WI38 (cell line): ENCODE results near the gene NUP133.
"Not testable (repeated sequence)": the region's sequence is repeated elsewhere in the genome, so short reads cannot be mapped to it uniquely, and the experiment has no call there.

Experiments
- H3K4me3 ChIP-seq: 2 replicates; pipeline ENCODE4 v1.5.1; 2011; ENCODE audit warnings: low read depth, mild to moderate bottlenecking, control low read depth, low read length
- TF ChIP-seq, protein P1 (sequence below): IDR thresholded peaks from 2 replicates; pipeline ENCODE4 v1.5.1; 2012; ENCODE audit warnings: low read depth, mild to moderate bottlenecking, control low read depth, low read length

The NUP133 gene

DNA sequence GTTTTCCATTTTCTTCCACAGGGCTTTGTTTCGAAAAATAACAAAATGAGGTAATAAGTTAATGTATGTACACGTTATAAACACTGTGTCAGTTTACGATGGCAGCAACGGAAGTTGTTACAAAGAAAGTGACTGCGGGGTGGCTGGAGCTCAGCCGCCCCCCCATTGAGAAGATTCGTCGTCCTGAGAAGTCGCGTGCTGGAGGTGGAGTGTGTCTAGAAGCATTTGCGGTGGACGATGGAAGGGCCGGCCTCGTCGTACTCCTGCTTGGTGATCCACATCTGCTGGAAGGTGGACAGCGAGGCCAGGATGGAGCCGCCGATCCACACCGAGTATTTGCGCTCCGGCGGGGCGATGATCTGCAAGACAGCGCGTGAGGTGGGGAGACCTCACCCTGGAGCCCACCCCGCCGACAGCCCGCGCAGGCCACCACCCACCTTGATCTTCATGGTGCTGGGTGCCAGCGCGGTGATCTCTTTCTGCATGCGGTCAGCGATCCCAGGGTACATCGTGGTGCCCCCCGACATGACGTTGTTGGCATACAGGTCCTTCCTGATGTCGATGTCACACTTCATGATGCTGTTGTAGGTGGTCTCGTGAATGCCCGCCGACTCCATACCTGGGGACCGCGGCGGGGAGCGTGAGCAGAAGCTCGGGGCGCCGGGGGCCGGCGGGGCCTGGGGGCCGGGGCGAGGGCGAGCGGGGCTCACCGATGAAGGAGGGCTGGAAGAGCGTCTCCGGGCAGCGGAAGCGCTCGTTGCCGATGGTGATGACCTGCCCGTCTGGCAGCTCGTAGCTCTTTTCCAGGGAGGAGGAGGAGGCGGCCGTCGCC is 76.6 kb downstream of the NUP133 start:
- no peak overlapping the region for H3K4me3 ChIP-seq
- TF ChIP-seq, protein P1, sequence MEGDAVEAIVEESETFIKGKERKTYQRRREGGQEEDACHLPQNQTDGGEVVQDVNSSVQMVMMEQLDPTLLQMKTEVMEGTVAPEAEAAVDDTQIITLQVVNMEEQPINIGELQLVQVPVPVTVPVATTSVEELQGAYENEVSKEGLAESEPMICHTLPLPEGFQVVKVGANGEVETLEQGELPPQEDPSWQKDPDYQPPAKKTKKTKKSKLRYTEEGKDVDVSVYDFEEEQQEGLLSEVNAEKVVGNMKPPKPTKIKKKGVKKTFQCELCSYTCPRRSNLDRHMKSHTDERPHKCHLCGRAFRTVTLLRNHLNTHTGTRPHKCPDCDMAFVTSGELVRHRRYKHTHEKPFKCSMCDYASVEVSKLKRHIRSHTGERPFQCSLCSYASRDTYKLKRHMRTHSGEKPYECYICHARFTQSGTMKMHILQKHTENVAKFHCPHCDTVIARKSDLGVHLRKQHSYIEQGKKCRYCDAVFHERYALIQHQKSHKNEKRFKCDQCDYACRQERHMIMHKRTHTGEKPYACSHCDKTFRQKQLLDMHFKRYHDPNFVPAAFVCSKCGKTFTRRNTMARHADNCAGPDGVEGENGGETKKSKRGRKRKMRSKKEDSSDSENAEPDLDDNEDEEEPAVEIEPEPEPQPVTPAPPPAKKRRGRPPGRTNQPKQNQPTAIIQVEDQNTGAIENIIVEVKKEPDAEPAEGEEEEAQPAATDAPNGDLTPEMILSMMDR, result no peak

DNA sequence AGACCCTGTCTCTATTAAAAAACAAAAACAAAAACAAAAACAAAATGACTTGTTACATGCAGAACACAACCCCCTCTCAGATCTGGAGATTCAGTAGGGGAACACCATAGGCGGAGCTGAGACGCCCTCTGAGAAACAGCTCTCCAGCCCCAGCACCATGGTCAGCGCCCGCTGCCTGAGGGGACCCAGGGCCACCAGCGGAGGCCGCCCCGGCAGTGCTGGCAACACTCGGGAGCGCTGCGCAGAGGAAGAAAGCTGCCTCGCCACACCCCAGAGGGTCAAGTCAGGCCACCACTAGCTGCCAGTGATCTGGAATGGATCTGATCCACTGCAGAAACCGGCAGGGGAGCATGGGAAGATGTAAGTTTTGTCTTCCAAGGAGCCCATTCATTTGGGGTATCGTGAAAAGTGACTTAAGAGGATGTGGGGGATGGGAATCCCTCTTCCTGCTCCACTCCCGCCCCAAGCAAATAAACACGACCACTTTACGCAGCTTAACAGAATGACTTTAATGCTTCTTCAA is 77.3 kb downstream of the NUP133 start:
- TF ChIP-seq, protein P1, result no peak
- H3K4me3 ChIP-seq, result no peak overlapping the region

DNA sequence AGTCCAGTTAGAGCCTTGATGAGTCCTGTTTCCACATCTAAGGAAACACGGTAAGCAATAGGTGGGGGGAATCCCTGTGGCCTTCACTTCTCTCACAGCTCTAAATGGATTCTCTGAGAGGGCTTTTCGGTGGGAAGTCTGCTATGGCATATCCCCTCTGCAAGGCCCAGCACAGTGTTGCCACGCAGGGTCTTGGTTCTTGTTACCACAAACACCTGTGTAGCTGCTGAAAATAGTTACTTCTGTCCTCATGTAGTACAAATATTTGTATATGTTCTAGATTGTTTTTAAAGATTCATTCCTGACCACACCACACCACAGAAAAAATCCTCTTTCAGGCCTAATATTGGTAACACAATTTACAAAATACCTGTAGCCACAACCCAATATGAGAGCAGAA is 79.9 kb downstream of the NUP133 start:
- TF ChIP-seq, protein P1, result no peak

DNA sequence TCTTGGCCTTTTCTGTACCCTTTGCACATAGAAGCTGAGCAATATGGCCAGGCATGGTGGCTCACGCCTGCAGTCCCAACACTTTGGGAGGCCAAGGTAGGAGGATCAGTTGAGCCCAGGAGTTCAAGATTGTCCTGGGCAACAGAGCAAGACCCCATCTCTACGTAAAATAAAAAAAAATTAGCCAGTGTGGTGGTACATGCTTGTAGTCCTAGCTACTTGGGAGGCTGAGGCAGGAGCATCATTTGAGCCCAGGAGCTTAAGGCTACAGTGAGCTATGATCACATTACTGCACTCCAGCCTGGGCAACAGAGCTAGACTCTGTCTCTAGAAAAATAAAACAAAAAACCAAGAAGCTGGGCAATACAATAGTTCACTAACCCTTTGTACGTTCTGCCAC is 80.6 kb downstream of the NUP133 start:
- H3K4me3 ChIP-seq, result no peak overlapping the region
- TF ChIP-seq, protein P1, result no peak

More for the DNA sequence above, 79.9 kb downstream of the NUP133 start:
- H3K4me3 ChIP-seq, result no peak overlapping the region

DNA sequence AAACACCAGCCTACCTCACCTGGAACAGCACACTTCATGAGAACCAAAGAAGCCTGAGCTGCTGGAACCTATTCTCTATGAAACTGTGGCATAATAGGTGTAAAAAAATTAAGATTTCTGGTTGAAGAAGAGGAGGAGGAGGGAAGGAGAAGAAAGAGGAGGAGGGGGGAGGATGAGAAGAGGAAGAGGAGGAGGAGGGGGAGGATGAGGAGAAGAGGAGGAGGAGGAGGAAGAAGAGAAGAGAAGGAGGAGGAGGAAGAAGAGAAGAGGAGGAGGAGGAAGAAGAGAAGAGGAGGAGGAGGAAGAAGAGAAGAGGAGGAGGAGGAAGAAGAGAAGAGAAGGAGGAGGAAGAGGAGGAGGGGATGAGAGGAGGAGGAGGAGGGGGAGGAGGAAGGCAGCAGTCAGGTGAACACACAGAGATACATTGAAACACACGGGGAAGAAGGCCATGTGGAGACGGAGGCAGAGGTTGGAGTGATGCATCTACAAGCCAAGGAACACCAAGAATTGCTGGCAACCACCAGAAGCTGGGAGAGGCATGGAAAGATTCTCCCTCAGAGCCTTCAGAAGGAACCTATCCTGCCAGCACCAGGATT is 82.5 kb downstream of the NUP133 start:
- TF ChIP-seq, protein P1, result no peak
- no peak overlapping the region for H3K4me3 ChIP-seq

DNA sequence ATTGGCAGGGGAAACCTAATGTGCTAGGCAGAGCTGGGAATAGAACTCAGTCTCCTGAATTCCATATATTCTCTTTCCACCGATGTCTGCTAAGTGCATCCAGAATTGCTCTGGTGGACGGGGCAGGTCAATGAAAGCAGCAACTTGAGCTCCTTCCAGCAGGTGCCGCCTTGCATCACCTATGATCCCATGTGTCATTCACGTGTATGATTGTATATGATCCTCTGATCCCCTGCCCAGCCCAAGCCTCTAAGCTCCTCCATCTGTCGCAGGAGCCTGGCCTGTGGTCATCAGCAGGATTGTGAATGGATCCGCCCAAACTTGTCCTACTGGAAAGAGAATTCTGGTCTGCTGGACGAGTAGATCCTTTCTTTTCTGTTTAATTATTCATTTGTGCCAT is 87.4 kb downstream of the NUP133 start:
- TF ChIP-seq, protein P1, result no peak
- H3K4me3 ChIP-seq, result no peak overlapping the region

DNA sequence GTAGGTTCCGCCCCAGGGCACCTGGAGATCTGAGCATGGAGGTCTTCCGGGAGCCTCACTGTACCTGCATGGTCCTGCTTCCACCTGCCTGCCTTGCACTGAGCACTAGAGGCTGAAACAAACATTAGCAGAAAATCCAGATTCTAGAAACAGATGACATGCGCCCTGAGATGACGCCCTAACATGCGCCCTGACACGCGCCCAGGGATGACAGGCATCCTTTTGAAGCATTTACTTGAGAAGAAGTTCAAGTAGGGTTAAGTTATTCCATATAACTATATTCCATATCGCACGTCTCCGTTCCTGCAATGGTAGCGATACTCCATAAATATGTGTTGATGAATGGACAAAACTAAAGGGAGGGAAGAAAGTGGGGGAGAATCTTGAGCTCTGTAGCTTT is 87.9 kb downstream of the NUP133 start:
- no peak overlapping the region for H3K4me3 ChIP-seq
- TF ChIP-seq, protein P1, result no peak

DNA sequence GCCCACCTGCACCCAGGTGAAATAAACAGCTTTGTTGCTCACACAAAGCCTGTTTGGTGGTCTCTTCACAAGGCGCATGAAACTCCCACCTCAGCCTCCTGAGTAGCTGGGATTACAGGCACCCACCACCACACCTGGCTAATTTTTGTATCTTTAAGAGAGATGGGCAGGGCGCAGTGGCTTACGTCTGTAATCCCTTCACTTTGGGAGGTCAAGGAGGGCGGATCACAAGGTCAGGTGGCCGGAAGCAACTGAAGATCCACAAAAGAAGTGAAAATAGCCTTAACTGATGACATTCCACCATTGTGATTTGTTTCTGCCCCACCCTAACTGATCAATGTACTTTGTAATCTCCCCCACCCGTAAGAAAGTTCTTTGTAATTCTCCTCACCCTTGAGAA is 89.6 kb downstream of the NUP133 start:
- not testable (repeated sequence) for H3K4me3 ChIP-seq

DNA sequence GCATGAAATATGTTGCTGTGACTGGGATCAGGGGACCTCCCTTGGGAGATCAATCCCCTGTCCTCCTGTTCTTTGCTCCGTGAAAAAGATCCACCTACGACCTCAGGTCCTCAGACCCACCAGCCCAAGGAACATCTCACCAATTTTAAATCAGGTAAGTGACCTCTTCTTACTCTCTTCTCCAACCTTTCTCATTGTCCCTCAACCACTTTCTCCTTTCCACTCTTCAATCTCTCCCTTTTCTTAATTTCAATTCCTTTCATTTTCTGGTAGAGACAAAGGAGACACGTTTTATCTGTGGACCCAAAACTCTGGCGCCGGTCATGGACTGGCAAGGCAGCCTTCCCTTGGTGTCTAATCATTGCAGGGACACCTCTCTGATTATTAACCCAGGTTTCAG is 95.3 kb downstream of the NUP133 start:
- not testable (repeated sequence) for H3K4me3 ChIP-seq
